ENCODE data around the gene XRN2. TPM values are rescaled to one million over a fixed set of nuclear protein-coding genes. Genes with fewer than 3 reads are reported as not detected.

The XRN2 gene
- polyA plus RNA-seq, 1 donor, result 42.3 TPM

DNA sequence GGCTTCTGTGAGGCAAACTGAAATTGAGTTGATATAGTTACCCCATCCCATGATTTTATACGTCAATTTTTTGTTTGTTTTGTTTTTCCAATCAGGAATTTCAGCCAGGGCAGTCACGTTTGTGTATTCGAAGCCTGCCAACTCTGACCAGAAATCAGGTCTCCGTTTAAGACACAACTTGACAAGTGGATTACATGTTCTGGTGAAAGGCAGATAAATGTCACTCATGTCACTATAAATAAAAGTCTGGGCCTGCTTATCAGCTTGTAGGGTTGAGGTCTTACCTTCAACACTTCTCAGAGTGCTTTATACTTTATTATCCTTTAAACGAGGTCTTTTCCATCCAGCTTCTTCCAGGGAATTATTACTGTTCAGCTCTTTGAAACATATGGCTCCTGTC lies 8.4 kb upstream of the XRN2 start:
- DNase-seq (ENCODE audit: low read depth), result no peak

GRCh38 chr20:21301940-21302663 lies 1.0 kb upstream of the XRN2 start:
- DNase-seq (ENCODE audit: low read depth), result no peak

DNA sequence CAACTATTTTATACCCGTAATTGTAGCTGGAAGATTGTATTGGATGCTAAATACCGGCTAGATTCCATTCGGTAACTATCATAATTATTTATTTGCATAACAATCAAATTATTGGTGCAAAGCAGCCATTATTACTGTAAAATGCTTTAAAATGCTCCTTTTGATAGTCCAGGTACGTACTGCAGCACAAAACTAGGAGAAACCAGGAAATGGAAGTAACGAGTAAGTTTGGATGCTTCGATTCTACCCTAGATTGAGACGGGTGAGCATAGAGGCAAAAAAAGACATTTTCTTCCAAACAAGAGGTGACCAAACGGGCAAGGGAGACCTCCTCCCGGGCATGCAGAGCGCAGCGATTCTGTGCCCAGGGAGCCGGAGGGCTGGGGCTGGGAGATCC lies 469 bp upstream of the XRN2 start:
- DNase-seq (ENCODE audit: low read depth), result peak; percentile 1

DNA sequence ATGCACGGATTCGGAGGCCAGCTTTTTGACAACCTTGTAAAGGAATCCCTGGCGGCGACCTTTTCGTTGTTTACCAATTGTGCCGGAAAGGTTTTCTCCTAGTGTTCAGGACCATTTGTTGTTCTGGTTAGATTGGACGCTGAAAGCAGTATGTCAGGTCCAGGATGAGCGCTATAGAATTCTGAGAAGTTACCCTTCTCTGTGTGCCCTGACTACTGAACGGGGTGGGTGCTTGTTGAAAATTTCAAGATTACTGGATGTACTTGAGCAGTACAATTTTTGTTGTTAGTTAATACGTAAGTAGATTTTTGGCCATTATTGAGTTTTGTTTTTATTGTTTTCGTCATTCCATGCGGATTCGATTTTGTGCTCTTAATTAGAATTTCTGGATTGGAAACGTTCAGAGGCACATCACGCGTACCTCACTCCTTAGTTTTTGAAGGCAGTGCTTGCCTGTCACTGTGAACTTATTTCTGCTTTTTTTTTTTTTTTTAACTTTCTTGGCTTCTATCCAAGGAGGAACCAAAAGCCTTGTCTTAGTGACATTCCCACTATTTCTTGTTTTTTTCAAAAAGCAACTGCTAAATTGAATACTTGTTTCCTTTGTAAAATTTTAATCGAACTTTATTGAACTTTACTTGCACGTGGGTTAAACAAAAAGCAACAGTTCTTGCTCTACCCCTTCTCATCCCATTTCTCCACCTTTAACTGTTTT lies 898 bp downstream of the XRN2 start:
- DNase-seq (ENCODE audit: low read depth), result peak; percentile 16

- DNase-seq (ENCODE audit: low read depth), result no peak
These were observed 5.2 kb downstream of the XRN2 start for GRCh38 chr20:21308340-21308739.

- DNase-seq (ENCODE audit: low read depth), result no peak
These were observed 6.7 kb downstream of the XRN2 start for GRCh38 chr20:21309678-21310467.

GRCh38 chr20:21312813-21313474 lies 9.8 kb downstream of the XRN2 start:
- DNase-seq (ENCODE audit: low read depth), result no peak

DNA sequence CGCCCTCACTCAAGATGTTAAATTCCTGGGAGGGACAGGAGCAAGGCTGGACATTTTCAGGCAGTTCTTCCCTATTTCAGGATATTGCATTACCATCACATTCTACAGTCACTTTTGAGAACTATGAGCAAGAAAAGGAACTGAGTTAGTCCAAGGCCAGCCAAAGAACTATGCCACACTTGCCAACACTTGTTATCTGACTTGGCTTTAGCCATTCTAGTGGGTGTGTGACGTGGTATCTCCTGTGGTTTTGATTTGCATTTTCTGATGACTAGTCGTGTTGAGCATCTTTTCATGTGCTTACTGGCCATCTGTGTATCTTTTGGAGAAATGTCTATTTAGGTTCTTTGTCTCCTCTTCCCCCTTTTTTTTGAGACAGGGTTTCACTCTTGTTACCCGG lies 12.0 kb downstream of the XRN2 start:
- DNase-seq (ENCODE audit: low read depth), result no peak

- DNase-seq (ENCODE audit: low read depth), result no peak
These were observed 19.1 kb downstream of the XRN2 start for GRCh38 chr20:21322083-21322710.

- DNase-seq (ENCODE audit: low read depth), result no peak
These were observed 19.8 kb downstream of the XRN2 start for GRCh38 chr20:21322921-21323331.

DNA sequence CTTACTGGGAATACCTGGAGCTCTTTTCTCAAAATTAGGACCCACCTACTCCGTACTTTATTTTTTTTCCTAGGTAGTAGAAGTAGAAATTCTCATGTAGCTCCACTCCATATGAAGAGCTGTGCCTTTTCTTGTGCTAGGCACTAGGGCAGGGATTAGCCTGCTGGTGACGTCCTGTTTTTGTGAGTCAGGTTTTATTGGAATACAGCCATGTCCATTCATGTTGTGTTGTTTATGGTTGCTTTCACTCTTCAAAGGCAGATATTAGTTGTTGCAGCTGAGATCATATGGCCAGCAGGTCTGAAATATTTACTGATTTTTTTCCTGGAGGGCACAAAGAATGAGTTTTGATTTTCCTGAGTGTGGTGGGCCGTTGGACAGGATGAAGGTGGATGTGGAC lies 20.5 kb downstream of the XRN2 start:
- no peak for DNase-seq (ENCODE audit: low read depth)

DNA sequence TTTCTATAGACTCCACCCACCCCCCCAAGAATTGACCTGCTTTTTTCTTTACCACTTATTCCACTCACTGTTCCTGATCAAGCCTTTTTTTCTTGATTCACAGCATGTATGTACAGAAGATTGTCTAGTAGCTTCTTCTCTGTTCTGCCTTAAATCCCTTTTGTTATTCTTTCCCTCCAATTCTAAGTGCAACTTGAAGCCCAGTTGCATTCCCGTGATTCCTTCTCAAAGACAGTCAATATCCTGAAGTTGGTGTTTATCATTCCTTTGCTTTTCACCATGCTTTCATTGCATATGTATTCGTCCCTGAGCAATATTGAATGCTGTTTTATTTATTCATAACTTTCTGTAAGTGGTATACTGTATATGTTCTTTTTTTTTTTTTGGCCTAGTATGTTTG lies 21.0 kb downstream of the XRN2 start:
- no peak for DNase-seq (ENCODE audit: low read depth)

DNA sequence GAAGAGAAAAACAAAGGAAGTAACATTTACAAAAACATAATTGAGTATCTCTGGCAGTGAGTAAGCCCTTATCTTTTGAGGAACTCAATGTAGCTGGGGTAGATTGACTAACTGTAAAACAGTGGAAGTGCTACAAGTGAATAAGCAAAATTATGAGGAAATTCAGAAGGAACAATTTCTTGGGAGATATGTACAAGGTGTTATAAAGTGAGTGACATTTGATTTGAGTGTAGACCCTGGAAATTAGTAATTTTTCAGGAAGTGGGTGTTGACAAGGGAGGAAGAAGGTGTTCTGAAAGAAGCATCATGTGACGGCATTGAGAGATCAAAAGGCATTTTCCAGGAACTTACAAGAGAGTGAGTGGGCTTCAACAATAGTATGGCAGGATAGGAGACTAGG lies 22.2 kb downstream of the XRN2 start:
- DNase-seq (ENCODE audit: low read depth), result no peak

DNA sequence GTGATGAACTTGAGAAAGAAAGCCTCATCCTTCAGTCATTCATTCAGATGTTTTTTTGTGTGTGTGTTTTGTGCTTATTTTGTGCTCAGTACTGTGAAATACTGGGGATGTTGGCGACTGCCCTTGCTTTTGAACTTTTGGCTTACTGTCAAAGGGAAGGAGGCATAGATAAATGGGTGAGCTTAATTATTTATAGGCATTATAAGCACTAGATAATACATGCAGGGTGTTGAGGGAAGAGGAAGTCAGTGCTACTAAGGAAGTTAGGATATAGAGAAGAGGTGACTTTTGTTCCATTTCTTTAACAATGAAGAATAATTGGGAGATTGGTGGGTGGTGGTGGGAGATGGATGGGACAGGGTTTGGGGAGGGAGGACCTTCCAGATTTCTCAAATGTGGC lies 23.6 kb downstream of the XRN2 start:
- no peak for DNase-seq (ENCODE audit: low read depth)

GRCh38 chr20:21336455-21337151 lies 33.5 kb downstream of the XRN2 start:
- no peak for DNase-seq (ENCODE audit: low read depth)

DNA sequence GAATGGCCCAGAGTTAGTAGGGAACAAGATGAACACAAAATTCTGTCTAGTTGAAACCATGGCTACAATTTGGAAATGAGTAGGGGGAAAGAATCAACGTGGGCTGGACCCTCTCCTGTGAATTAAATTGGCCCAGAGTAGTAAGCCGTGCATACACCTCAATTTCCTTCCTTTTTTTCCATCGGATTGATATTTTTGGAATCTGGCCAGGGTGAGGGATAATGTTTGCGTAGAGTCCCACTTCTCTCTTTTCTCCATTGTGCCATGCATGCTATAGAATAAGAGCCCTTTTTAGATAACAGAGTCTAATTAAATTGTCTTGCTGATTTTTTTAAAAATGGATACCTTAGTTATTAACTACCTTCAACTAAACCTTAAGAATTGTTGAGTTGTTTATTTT lies 35.2 kb downstream of the XRN2 start:
- DNase-seq (ENCODE audit: low read depth), result no peak

DNA sequence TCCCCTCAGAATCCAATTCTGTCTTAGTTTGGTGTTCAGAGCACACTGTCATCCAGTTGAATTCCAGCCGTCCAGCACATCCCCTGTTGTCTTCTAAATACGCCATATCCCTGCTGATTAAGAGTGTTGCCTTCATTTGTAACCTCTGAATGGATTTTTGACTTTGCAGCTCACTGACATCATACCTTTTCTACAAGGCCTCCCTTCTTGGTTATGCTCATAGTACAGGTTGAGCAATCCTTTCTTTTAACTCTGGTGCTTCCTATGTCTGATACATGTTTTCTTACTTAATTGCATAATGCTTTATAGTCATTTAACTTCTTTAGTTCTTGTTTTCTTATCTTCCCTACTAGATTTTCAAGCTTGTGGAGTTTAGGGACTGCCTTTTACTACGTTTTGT lies 36.4 kb downstream of the XRN2 start:
- DNase-seq (ENCODE audit: low read depth), result no peak

- DNase-seq (ENCODE audit: low read depth), result no peak
These were observed 38.0 kb downstream of the XRN2 start for GRCh38 chr20:21340991-21341697.

GRCh38 chr20:21342656-21343345 lies 39.7 kb downstream of the XRN2 start:
- DNase-seq (ENCODE audit: low read depth), result no peak
